HG03103 (cell line): ENCODE data around the gene CPSF6.
"Not testable (repeated sequence)": the region's sequence is repeated elsewhere in the genome, so short reads cannot be mapped to it uniquely, and the experiment has no call there.

ENCODE experiments used
- ATAC-seq: cut with Tn5 transposase; IDR thresholded peaks from one replicate; pipeline ENCODE4 v1.9.1; 2021; ENCODE audit warnings: low read depth; ENCODE audit not compliant: unreplicated experiment

The CPSF6 gene, protein sequence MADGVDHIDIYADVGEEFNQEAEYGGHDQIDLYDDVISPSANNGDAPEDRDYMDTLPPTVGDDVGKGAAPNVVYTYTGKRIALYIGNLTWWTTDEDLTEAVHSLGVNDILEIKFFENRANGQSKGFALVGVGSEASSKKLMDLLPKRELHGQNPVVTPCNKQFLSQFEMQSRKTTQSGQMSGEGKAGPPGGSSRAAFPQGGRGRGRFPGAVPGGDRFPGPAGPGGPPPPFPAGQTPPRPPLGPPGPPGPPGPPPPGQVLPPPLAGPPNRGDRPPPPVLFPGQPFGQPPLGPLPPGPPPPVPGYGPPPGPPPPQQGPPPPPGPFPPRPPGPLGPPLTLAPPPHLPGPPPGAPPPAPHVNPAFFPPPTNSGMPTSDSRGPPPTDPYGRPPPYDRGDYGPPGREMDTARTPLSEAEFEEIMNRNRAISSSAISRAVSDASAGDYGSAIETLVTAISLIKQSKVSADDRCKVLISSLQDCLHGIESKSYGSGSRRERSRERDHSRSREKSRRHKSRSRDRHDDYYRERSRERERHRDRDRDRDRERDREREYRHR

DNA sequence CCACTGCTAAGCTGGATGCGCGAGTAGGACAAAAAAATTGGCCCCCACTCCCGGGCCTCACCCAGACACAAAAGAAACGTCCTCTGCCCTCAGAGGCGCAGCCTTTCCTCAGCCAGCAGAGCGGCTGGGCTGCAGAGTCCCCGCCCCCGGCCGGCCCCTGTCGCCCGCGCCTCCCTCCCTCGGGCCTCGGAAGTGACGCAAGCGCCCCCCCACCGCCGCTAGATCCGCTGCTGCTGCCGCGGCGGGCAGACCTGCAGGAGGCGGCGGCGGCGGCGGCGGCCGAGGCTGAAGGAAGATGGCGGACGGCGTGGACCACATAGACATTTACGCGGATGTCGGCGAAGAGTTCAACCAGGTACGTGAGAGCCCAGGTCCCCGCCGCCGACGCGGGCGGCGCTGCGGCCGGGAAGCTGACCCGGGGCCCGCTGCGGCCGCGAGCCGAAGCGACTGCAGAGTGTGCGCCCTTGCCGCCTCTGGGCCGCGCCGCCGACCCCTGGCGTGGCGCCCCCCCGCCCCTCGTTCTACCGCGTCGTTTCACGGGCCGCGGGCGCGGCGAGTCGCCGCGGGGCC lies at the start of gene CPSF6:
CPSF6 (plus strand) TSS at position 218 of the 570 bp plus-strand sequence; CDS start at position 296, 78 bp downstream.
- peak; percentile 89 for ATAC-seq

DNA sequence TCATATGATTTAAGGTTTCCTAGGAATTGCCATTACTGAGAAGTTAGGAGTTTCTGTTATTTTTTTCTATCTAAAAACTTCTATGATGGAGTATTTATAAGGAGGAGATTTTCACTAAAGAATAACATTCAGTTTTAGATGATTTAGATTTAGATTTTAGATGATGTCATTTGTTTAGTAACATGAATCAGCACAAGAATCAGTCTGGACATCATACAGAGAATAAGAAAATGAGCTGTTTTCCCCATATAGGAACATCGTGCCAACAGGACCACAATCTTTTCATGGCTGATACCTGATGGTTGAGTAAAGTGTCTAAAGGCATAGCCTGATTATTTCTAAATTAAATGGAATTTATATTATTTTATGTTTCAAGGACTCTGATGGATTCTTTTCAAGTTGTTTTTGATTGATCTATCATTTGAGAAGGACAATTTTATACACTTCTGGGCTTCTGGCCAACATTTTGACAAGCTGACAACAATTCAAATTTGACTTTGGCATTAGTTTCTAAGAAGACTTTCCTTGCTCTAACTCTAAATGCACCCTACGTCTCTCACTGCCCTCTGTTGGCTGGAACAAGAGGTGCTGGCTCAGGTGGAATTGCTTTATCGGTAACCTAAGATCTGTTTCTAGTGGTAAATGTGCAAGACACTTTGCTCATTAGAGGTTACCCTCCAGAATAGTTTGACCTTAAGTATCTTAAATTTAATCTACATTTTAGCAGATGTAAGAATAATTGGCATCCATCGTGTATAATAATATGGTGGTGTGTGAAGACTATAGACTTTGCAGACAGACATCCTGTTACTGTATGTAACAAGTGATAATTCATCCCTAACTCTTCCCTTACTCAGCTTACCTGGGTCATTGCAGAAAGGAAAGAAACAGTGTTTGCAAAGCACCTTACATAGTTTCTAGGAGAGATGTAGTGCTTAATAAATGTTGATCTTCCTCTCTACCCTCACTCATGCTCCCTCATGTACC lies 42.8 kb upstream of the CPSF6 start:
- no peak for ATAC-seq

DNA sequence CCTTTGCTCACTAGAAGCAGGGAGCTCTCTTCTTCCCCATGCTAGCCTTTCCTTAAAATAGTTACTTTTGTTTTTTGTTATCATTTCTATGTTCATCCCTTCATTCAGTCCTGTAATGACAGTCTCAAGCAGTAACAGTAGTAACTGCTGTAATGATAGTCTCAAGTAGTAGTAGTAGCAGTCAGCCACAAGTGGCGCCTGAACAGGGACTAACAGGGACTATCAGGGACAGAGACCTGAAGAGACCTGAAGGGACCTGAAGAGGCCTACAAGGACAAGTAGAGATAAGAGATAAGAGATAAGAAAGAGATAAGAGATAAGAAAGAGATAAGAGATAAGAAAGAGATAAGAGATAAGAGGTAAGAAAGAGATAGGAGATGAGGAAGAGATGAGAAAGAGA lies 39.4 kb upstream of the CPSF6 start:
- ATAC-seq, result not testable (repeated sequence)

DNA sequence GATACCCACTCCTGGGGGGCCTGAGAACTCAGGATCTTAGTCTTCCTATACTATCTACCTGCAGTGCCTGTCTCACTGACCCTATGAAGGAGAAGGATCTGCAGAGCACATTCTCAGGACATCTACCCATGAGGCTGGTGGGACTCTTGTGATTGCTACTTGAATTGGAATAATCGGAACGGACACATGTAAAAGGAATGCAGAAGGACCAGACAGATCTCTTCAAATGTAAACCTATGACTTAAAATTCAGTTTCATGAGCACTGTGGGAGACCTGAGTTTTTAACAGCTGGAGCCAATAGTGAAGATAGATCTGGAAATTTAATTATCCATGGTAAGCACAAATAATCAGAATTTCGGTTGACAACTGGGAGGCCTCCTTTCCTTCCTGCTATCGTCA lies 35.2 kb upstream of the CPSF6 start:
- no peak for ATAC-seq

DNA sequence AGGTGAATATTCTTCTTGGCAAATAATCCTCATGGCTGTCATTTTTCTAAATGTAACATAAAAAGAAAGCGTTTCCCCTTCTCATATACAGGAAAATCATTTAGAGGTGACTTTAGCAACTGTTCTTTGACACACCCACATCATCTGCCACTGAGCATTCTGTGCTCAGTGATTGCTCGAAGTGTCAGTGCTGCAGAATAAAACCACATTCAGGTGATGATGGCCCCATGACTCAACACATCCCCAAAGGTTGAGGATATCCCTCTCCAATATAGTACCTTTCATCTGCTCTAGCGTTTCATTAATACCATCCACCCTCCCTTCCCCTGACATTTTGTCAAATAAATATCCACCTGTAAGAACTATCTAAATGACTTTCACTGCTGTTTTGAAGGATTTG lies 28.7 kb upstream of the CPSF6 start:
- ATAC-seq, result no peak

DNA sequence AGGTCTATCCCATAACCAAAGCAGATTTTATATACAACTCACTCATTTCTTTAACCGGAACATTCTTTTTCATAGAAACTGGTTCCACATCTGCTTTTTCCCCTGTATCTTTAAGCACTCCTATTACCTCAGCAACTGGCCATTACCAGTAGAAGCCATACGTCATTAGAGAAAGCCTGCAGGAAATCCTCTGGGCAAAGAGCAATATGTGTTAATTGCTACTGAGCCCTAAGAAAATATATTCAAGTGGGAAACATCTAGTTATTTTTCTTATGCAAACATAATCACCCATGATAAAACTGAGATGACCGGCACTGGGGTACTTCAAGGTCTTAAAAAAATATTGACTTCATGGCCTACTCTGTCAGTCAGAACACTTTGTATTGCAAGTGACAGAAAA lies 28.2 kb upstream of the CPSF6 start:
- ATAC-seq, result no peak

DNA sequence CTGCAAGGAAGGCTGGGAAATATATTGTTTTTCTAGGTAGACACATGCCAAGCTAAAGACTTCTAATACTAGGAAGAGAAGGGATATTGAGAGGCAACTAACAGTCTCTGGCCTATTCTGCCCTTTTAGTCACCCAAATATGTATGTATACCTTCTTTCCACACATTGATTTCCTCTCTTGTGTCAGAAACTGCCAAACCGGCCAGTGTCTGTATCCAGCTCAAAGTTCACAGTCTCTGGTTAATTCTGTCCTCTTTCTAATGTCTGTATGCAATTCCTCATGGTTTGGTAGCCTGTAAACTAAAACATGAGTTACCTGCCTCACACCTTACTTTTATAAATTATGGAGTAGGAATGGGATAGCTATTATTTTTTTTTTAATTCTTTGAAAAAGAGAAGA lies 25.2 kb upstream of the CPSF6 start:
- ATAC-seq, result no peak

DNA sequence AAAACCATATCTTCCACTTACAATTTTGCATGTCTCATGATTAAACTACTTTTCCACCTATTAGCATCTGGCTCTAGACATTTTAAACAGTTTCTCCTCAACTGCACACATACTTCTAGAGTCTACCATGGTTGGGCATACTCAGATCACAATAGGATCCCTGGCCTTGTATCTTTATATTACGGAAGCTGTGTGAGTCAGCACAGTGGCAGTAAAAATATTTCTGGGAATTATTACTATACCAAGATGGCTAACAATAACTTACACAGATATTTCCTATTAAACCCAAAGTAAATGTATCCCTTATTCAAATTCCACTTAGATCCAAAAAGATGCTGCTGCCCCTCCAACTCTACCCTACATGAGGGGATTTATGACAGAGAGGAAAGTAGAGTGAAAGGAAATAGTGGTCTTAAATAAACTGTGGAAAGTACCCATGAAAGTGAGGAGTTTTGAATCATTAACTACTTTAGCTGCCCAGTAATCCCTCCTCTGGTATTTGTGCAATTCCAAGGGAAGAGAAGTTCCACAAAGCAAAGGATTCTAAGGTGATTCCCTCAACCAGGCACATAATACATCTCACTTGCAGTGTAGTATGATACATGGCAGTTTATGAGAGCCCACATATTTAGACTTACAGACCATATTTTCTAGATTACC lies 14.0 kb upstream of the CPSF6 start:
- no peak for ATAC-seq

DNA sequence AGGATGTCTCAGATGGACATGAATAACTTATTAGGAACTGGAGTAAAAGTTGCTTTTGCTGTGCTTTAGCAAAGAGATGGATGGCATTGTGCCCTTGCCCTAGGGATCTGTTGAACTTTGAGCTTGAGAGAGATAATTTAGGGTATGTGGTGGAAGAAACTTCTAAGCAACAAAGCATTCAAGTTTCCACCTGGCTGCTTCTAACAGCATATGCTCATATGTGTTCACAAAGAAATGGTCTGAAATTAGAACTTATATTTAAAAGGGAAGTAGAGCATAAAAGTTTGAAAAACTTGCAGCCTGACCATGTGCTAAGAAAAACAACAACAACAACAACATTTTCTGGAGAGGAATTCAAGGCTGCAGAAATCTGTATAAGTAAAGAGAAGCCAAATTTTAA lies 7.9 kb upstream of the CPSF6 start:
- ATAC-seq, result no peak

DNA sequence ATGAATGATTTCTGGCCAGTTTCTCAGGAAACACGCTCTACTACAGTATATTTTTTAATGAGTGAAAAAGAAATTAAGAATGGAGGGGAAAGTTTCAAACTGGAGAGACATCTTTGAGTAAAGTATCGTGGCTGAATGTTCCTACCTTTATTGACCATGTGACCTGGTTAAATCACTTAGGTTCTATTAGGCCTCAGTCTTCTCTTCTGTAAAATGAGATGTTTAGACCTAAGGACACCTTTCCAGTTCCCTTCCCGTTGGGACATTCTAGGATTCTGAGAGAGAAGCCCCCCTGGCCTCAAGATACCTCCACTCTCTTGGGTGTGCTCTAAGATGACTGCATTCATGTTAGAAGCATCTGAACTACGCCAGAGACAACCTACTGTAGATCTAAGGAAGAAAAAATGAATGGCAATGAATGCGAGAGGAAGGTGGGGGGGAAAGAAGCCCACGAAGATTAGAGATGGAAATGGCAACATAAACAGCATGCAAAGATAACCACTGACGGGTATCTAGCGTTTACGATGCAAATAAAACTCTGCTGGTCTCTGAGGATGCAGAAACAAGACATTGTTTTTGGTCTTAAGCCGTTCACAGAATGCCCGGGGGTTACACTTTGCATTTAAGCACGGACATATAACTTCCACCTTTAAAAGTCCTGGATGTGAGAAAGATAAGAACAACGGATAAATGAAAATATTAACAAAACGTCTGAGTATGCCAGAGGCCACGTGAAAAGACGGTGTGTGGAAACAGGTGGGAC lies 599 bp upstream of the CPSF6 start:
- ATAC-seq, result no peak

DNA sequence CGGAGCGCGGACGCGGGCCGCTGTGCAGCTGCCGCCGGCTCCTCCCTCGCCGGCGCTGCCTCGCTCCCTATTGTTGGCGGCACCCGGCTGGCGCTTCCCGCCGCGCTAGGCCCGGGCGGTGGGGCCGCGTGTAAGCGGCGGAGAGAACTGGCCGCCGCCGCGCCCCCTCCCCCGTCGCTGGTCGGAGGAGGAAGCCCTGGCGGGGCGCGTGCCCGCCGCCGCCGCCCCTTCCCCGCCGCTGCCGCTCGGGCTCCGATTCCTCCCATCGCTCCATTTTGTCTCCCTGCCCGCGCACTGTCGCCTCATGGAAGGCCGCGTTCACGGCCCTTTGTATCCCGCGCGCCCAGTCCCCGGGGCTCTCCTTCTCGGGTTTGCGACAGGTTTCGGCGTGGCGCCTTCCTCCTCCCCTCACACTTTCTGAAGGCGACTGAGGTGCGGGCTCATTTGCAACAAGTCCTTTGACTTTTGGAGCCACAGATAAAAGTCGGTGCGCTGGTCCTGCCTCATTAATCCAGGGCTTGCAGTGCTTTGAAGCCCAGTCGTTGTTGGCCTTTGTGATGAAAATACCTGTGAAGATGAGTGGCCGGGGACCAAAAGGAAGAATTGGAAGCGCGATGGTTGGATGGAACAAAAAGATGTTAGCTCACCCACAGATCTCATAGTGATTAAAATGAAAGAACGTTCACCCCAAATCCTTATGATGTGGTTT lies 707 bp downstream of the CPSF6 start:
- ATAC-seq, result peak; percentile 20

DNA sequence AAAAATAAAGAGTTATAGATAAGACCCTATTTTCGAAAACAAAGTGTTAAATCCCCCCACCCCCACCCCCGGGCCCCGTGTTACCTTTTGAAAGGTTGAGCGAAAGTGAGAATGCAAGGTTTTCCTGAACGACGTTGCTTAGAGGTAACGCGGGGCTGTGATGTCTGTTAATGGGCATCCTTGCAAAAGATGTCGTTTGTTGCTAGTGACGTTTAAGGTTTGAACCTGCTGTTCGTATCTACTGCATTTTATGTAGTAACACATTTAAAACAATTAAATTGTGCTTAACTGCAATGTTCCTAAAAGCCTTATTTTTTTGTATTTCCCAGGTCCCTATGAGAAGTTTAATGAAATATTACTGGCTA lies 1.2 kb downstream of the CPSF6 start:
- ATAC-seq, result no peak

DNA sequence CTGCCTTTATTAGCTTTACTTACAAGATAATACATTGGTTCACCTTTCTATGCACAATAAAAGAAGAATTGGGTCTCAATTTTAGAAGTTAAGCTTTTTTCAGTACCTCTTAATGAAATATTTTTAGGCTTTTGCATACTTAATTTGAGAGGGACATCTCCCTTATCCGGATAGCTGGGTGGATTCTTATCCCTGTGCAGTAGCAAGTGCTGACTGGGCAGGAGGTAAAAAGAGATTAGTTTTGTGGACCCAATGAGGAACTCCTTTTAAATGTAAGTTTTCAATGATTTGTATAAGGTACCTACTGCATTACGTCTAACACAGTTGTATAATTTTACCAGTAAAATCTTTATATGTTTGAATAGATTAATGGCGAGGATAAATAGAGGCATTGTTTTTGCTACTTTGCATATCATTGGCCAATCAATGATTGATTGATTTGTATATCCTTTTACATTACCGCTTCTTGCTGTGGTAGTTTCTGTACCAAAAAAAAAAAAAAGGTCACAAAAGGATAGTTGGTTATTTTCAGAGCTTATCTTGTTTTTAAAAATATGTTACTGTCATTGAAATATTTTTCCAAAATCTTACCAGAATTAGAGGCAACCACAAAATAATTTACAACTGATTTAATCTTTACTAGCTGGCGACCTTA lies 2.2 kb downstream of the CPSF6 start:
- ATAC-seq, result no peak

DNA sequence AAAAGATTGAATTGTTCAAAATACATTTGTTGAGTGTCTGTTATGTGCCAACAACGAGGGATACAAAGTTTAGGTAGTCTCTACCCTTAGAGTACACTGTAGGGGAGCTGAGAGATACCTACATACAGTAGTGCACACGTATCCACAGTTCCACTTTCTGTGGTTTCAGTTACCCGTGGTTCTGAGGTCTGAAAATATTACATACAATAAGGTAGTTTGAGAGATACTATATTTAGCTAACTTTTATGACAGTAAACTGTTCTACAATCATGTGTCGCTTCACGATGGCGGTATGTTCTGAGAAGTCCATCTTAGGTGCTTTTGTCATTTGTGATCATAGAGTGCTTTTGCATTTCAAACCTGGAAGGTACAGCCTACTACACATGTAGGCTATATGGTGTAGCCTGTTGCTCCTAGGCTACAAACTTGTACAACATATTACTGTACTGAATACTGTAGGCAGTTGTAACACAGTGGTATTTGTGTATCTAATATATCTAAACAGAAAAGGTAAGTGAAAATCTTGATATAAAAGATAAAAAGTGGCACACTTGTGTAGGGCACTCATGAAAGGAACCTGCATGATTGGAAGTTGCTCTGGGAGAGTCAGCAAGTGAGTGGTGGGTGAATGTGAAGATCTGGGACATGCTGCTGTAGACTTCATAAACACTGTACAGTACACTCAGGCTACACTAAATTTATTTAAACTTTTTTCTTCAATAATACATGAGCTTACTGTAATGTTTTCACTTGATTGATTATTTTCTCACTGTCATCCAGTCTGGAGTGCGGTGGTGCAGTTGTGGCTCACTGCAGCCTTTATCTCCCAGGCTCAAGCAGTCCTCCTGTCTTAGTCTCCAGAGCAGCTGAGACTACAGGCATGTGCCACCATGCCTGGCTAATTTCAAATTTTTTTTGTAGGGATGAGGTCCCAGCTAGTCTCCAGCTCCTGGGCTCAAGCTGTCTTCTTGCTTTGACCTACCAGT lies 4.0 kb downstream of the CPSF6 start:
- peak; percentile 39 for ATAC-seq

DNA sequence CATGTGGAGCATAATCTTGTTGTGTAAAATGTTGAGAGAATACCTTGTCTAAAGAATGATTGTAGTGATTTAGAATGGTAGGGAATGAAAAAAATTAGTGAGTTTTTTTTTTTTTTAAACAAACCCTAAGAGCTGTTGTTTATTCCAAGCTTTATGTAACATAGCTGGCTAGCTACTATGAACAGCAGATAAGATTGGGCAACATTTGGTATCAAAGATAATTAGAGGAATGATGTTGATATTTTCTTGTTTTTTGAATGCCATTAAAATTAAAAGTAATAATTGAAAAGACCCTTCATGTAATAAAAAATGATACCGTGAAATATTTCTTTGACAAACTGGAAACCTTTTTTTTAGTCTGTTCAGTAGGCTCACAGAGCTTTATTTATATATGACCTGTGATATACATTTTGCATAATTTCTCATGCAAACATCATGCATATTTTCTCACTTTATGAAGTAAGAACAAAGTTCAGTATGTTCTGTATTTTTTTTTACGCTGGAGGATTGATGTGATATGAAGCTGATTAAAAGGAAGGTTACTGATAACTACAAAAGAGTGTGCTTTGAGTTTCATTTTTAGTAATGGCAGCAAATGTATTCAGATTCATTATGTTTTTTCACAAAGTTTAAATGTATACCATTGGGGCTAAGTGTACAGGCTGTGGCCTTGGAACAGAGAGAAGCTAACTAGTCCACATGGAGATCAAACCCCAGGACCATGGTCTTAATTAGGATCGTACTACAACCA lies 8.1 kb downstream of the CPSF6 start:
- ATAC-seq, result no peak

DNA sequence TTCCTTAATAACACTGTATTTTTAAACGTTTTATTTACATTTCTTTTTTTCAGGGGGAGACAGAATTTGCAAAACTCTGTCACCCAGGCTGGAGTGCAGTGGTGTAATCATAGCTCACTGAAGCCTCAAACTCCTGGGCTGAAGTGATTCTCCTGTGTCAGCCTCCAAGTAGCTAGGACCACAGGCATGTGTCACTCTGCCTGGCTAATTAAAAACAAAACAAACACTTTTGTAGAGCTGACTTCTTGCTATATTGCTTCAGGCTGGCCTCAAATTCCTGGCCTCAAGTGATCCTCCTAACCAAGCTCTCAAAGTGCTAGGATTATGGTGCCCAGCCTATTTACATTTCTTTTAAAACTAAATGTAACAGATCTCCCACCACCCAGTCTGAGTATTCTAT lies 12.7 kb downstream of the CPSF6 start:
- ATAC-seq, result no peak

DNA sequence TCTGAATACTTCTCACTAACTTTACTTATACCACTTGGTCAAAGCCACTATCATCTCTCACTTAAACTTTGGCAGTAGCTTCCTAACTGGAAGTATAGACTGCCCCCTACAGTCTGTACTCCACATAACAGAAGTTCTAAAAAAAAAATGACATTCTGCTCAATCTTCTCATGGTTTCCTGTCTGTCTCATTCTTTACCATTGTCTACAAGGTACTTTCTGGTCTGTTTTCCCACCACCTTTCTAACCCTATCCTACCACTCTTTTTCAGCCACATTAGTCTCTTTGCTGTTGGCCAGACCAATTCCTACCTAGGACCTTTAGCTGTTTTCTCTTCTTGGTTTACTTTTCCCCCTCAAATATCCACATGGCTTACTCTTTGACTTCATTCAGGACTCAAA lies 14.7 kb downstream of the CPSF6 start:
- ATAC-seq, result no peak
